Sigmoid colon (tissue), 7 donors: ENCODE data around the gene RALB. TPM values are rescaled to one million over a fixed set of nuclear protein-coding genes. Genes with fewer than 3 reads are reported as not detected.

Experiments used
- DNase-seq: peaks from one replicate; pipeline ENCODE4 v3.0.0-alpha.2; 2019
- H3K27ac ChIP-seq, 4 donors: fragments of 200-600 bp; sonication (generic); one replicate each; pipeline ENCODE4 v1.5.1; 2016 to 2019; ENCODE audit warnings: mild to moderate bottlenecking in 1 of 4
- H3K27me3 ChIP-seq, 3 donors: fragments of 200-600 bp; sonication (generic); one replicate each; pipeline ENCODE4 v1.5.1; 2019; ENCODE audit warnings: mild to moderate bottlenecking in 1 of 3
- H3K36me3 ChIP-seq, 4 donors: fragments of 200-600 bp; sonication (generic); one replicate each; pipeline ENCODE4 v1.5.1; 2016 to 2019
- H3K4me1 ChIP-seq, 4 donors: fragments of 200-600 bp; sonication (generic); one replicate each; pipeline ENCODE4 v1.5.1; 2017 to 2019
- H3K4me3 ChIP-seq, 4 donors: fragments of 200-600 bp; sonication (generic); one replicate each; pipeline ENCODE4 v1.5.1; 2017 to 2019; ENCODE audit warnings: mild to moderate bottlenecking in 2 of 4, moderate library complexity in 1 of 4
- H3K9me3 ChIP-seq, 4 donors: fragments of 200-600 bp in 3 of 4; sonication (generic) in 3 of 4; one replicate each; pipeline versions ENCODE4 v1.5.1 to v1.6.1; 2013 to 2019
- CTCF ChIP-seq, 4 experiments: fragments of 450-650 bp in 3 of 4; fragments of 200-600 bp in 1 of 4; IDR thresholded peaks; one replicate each; pipeline ENCODE4 v1.5.1; 2016 to 2019; ENCODE audit warnings: antibody characterized with exemption in 4 of 4, mild to moderate bottlenecking in 3 of 4, moderate library complexity in 2 of 4
- EP300 ChIP-seq, 4 donors: sonication (generic); formaldehyde crosslinking; IDR thresholded peaks; one replicate each; pipeline ENCODE4 v1.6.1; 2017; ENCODE audit warnings: antibody characterized with exemption in 4 of 4
- POLR2A ChIP-seq, 2 donors: fragments of 450-650 bp; IDR thresholded peaks; one replicate each; pipeline ENCODE4 v1.6.1; 2016; ENCODE audit warnings: antibody characterized with exemption in 2 of 2, mild to moderate bottlenecking in 2 of 2, moderate library complexity in 2 of 2
- POLR2AphosphoS5 ChIP-seq, 4 donors: sonication (generic); formaldehyde crosslinking; IDR thresholded peaks; one replicate each; pipeline ENCODE4 v1.6.1; 2017; ENCODE audit warnings: antibody characterized with exemption in 4 of 4
- WGBS, 2 donors: extraction: QIAGEN DNeasy Blood & Tissue Kit; methylation state at CpG; one replicate each; pipeline ENCODE4 v1.1.7; 2013; 5-methylcytosine and 5-hydroxymethylcytosine counted together
- intact Hi-C: fragments of 100-400 bp; cut with DNase I; formaldehyde crosslinking; loops from one replicate; pipeline ENCODE4 v1.15.1; 2023
- polyA plus RNA-seq, 3 donors: library from polyadenylated mRNA; stranded (reverse); fragments of 200-250 nt; gene quantifications; one replicate each; pipeline ENCODE4 v1.2.3, GENCODE V29; 2013
- total RNA-seq, 4 donors: library from RNA; depleted of rRNA; stranded (reverse); fragments of >200 nt; gene quantifications; one replicate each; pipeline ENCODE4 v1.1.0, GENCODE V29; 2016
- donor health status: healthy with polysubstance abuse.
- donor health status: Bipolar disorder and iron deficiency.
- donor health status: healthy.

The RALB gene
- total and polyA plus RNA-seq, 7 donors: 47.9 to 143 (median 60.2) TPM

- Histone ChIP-seq H3K4me1 (peaks cover 0 to 2% (median under 1%) of the 10 kb centered on the region in 4 donors), H3K27me3 (peaks cover 9 to 56% (median 35%) of the 10 kb centered on the region in 3 donors), H3K4me3 (no peak overlapping the region), H3K36me3 (no peaks in the 10 kb centered on the region), H3K27ac (no peak overlapping the region), H3K9me3 (peaks cover 0 to 1% (median 0%) of the 10 kb centered on the region in 4 donors)
- TF ChIP-seq EP300 (IDR thresholded peaks at IDR 0.05) (no peak), POLR2A (IDR thresholded peaks at IDR 0.05) (no peak), CTCF (IDR thresholded peaks at IDR 0.05) (no peak), POLR2AphosphoS5 (IDR thresholded peaks at IDR 0.05) (no peak)
- no peak for DNase-seq
- intact Hi-C loops: no loop called here
- 78 to 81% methylated on average over 1 of the region's 1 CpG for WGBS, 2 donors
Observed at GRCh38 chr2:120338015-120338414, 85.4 kb downstream of the RALB start.

GRCh38 chr2:120341977-120342376, 89.3 kb downstream of the RALB start:
- H3K36me3 ChIP-seq: no peaks in the 10 kb centered on the region
- DNase-seq: no peak
- H3K27me3 ChIP-seq: peaks cover 43 to 87% (median 66%) of the 10 kb centered on the region in 3 donors
- WGBS, 2 donors: 64 to 65% methylated on average over 7 of the region's 7 CpGs
- intact Hi-C loops: loop anchor here (2.0 to 10.0 kb wide), 2 partner anchors 211 to 733 kb away; no protein-coding TSS in a partner anchor
- H3K4me1 ChIP-seq: peaks cover 0 to 39% (median 36%) of the 10 kb centered on the region in 4 donors
- no peak overlapping the region for H3K4me3 ChIP-seq
- TF ChIP-seq POLR2AphosphoS5 (IDR thresholded peaks at IDR 0.05) (no peak), CTCF (IDR thresholded peaks at IDR 0.05) (no peak), EP300 (IDR thresholded peaks at IDR 0.05) (no peak), POLR2A (IDR thresholded peaks at IDR 0.05) (no peak)
- H3K27ac ChIP-seq: no peak overlapping the region
- H3K9me3 ChIP-seq: no peaks in the 10 kb centered on the region

GRCh38 chr2:120342446-120342845, 89.8 kb downstream of the RALB start:
- Histone ChIP-seq H3K4me1 (peaks cover 0 to 43% (median 41%) of the 10 kb centered on the region in 4 donors), H3K27me3 (peaks cover 45 to 92% (median 71%) of the 10 kb centered on the region in 3 donors), H3K9me3 (no peaks in the 10 kb centered on the region), H3K27ac (no peak overlapping the region), H3K4me3 (no peak overlapping the region), H3K36me3 (no peaks in the 10 kb centered on the region)
- TF ChIP-seq POLR2AphosphoS5 (IDR thresholded peaks at IDR 0.05) (no peak), CTCF (IDR thresholded peaks at IDR 0.05) (no peak), EP300 (IDR thresholded peaks at IDR 0.05) (no peak), POLR2A (IDR thresholded peaks at IDR 0.05) (no peak)
- 32 to 36% methylated on average over 7 of the region's 7 CpGs for WGBS, 2 donors
- DNase-seq: no peak
- intact Hi-C loops: loop anchor here (2.0 to 10.0 kb wide), 2 partner anchors 210 to 732 kb away; no protein-coding TSS in a partner anchor

GRCh38 chr2:120343100-120343432, 90.4 kb downstream of the RALB start:
- Histone ChIP-seq H3K36me3 (no peaks in the 10 kb centered on the region), H3K4me3 (no peak overlapping the region), H3K27me3 (peaks cover 50 to 96% (median 77%) of the 10 kb centered on the region in 3 donors), H3K9me3 (no peaks in the 10 kb centered on the region), H3K27ac (peak overlapping the region in 1 of 4 donors; percentile 51), H3K4me1 (peaks cover 0 to 46% (median 43%) of the 10 kb centered on the region in 4 donors)
- intact Hi-C loops: loop anchor here (1.0 to 10.0 kb wide), 3 partner anchors 210 to 732 kb away; no protein-coding TSS in a partner anchor
- DNase-seq: no peak
- WGBS, 2 donors: 18 to 32% methylated on average over 5 of the region's 5 CpGs
- TF ChIP-seq POLR2AphosphoS5 (IDR thresholded peaks at IDR 0.05) (no peak), EP300 (IDR thresholded peaks at IDR 0.05) (no peak), CTCF (IDR thresholded peaks at IDR 0.05) (no peak), POLR2A (IDR thresholded peaks at IDR 0.05) (no peak)
